Liver (tissue), 3 donors: ENCODE measurements around the gene HLA-DQB1.

ENCODE experiments used
- GABPA ChIP-seq, 2 donors: IDR thresholded peaks in 1 of 2; conservative IDR thresholded peaks in 1 of 2; 2 replicates each; pipeline ENCODE4 v1.6.1; 2016; ENCODE audit warnings: antibody characterized with exemption in 2 of 2, mild to moderate bottlenecking in 1 of 2, moderate library complexity in 1 of 2
- TAF1 ChIP-seq: conservative IDR thresholded peaks from 2 replicates; pipeline ENCODE4 v1.6.1; 2016; ENCODE audit warnings: antibody characterized with exemption, mild to moderate bottlenecking
- TF ChIP-seq, protein P1 (sequence below): fragments of 150-350 bp; IDR thresholded peaks from 2 replicates; pipeline ENCODE4 v1.5.1; 2017; ENCODE audit warnings: improper control_type of control experiment, low read depth, low read length; ENCODE audit not compliant: missing input control
- TF ChIP-seq, protein P2 (sequence below): IDR thresholded peaks from 2 replicates; pipeline ENCODE4 v1.6.1; 2016; ENCODE audit warnings: antibody characterized with exemption, mild to moderate bottlenecking
- donor health status: healthy.
- donor health status: healthy.

DNA sequence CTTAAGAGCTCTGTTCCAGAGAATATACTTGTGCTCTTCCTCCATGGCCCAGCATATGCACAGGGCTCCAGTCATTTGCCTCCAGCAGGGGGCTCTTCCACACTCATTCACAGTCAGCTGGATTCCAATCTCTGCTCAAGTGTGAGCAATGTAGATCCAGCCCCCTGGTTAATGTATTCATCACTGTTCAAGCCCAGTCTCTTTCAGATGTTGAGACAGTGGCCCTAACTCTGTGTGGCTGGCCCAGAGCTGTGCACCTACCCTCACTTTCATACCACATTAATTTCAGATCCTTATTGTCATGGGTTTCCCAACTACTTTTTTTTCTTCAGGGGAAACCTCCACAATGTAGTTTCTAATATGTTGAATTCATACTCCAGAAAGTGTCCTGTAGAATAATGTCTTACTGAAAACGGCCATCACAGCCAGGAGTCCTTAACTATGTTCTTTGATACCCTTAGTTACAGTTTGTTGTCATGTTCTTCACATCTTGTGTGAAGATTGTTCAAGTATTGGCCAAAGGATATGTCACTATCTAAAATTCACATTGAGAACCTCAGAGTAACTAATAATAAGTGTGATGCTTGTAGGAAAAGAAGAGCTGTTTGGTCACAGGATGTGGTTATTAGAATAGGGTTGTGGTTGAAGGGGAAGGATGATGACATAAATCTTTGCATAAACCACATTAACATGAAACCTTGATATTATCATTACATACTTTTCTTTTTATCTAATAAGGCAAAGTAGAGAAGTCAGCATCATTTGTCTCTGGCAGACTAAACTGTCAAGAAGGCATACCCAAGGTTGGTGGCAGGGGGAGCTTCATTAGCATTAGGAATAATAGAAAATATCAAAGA lies 43.7 kb downstream of the HLA-DQB1 start:
- TF ChIP-seq, protein P1, sequence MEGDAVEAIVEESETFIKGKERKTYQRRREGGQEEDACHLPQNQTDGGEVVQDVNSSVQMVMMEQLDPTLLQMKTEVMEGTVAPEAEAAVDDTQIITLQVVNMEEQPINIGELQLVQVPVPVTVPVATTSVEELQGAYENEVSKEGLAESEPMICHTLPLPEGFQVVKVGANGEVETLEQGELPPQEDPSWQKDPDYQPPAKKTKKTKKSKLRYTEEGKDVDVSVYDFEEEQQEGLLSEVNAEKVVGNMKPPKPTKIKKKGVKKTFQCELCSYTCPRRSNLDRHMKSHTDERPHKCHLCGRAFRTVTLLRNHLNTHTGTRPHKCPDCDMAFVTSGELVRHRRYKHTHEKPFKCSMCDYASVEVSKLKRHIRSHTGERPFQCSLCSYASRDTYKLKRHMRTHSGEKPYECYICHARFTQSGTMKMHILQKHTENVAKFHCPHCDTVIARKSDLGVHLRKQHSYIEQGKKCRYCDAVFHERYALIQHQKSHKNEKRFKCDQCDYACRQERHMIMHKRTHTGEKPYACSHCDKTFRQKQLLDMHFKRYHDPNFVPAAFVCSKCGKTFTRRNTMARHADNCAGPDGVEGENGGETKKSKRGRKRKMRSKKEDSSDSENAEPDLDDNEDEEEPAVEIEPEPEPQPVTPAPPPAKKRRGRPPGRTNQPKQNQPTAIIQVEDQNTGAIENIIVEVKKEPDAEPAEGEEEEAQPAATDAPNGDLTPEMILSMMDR, result peak; percentile 47
- TF ChIP-seq, protein P2, sequence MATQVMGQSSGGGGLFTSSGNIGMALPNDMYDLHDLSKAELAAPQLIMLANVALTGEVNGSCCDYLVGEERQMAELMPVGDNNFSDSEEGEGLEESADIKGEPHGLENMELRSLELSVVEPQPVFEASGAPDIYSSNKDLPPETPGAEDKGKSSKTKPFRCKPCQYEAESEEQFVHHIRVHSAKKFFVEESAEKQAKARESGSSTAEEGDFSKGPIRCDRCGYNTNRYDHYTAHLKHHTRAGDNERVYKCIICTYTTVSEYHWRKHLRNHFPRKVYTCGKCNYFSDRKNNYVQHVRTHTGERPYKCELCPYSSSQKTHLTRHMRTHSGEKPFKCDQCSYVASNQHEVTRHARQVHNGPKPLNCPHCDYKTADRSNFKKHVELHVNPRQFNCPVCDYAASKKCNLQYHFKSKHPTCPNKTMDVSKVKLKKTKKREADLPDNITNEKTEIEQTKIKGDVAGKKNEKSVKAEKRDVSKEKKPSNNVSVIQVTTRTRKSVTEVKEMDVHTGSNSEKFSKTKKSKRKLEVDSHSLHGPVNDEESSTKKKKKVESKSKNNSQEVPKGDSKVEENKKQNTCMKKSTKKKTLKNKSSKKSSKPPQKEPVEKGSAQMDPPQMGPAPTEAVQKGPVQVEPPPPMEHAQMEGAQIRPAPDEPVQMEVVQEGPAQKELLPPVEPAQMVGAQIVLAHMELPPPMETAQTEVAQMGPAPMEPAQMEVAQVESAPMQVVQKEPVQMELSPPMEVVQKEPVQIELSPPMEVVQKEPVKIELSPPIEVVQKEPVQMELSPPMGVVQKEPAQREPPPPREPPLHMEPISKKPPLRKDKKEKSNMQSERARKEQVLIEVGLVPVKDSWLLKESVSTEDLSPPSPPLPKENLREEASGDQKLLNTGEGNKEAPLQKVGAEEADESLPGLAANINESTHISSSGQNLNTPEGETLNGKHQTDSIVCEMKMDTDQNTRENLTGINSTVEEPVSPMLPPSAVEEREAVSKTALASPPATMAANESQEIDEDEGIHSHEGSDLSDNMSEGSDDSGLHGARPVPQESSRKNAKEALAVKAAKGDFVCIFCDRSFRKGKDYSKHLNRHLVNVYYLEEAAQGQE, result no peak
- TF ChIP-seq TAF1 (no peak), GABPA (IDR thresholded peaks at IDR 0.05 in 1 of 2, conservative IDR thresholded peaks at IDR 0.05 in 1 of 2) (no peak)
